Measurements from ENCODE around the gene PTX4.

DNA sequence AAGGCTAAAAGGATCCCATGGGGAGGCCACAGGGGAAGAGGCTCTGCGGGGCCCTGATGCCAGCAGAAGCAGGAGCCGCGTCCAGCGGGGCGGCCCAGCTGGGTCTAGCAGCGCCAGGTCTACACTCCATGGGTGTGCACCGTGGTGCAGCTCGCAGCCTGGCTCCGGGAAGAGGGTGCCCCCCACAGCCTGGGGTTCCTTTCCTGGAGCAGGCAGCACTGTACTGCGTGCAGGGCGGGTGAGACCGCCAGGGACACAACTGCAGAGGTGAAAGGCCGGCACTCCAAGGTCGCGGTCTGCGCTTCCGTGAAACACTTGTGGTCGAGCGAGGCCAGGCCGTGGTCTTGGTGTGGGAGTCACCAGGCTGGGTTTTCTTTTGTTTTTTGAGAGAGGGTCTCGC lies 37.9 kb downstream of the PTX4 start:
- TF ChIP-seq, protein P1, sequence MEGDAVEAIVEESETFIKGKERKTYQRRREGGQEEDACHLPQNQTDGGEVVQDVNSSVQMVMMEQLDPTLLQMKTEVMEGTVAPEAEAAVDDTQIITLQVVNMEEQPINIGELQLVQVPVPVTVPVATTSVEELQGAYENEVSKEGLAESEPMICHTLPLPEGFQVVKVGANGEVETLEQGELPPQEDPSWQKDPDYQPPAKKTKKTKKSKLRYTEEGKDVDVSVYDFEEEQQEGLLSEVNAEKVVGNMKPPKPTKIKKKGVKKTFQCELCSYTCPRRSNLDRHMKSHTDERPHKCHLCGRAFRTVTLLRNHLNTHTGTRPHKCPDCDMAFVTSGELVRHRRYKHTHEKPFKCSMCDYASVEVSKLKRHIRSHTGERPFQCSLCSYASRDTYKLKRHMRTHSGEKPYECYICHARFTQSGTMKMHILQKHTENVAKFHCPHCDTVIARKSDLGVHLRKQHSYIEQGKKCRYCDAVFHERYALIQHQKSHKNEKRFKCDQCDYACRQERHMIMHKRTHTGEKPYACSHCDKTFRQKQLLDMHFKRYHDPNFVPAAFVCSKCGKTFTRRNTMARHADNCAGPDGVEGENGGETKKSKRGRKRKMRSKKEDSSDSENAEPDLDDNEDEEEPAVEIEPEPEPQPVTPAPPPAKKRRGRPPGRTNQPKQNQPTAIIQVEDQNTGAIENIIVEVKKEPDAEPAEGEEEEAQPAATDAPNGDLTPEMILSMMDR (IDR thresholded peaks at IDR 0.05; ENCODE audit: low read length): no peak
- no peak for TF ChIP-seq EZH2 (optimal IDR thresholded peaks at IDR 0.05; ENCODE audit: low read depth, low read length)

Data from MM.1S (cell line).